OCI-LY3 (cell line): Measurements from ENCODE around the gene OR7C2.

Source experiments
- CTCF ChIP-seq: fragments of 200-600, 300-600 bp; sonication (generic); IDR thresholded peaks from 2 replicates; pipeline ENCODE4 v1.5.1; 2014; ENCODE audit warnings: antibody characterized with exemption, low read length, low read depth
- EZH2phosphoT487 ChIP-seq: fragments of 200-600 bp; shearing (Covaris generic); IDR thresholded peaks from 2 replicates; pipeline ENCODE4 v1.6.1; 2018; ENCODE audit warnings: antibody characterized with exemption, mixed run types, low read depth

- no peak for TF ChIP-seq CTCF
- no peak for TF ChIP-seq EZH2phosphoT487
Measured at GRCh38 chr19:14974488-14974887, 33.2 kb downstream of the OR7C2 start.
